GM18505 (cell line): ENCODE data around the gene LMBR1.
"Not testable (repeated sequence)": the region's sequence is repeated elsewhere in the genome, so short reads cannot be mapped to it uniquely, and the experiment has no call there.

Source experiments
- ATAC-seq: cut with Tn5 transposase; IDR thresholded peaks from one replicate; pipeline ENCODE4 v1.9.1; 2021; ENCODE audit not compliant: unreplicated experiment
- POLR2A ChIP-seq: IDR thresholded peaks from 4 replicates; pipeline ENCODE4 v1.6.1; 2011; ENCODE audit warnings: borderline replicate concordance; ENCODE audit not compliant: insufficient read depth, insufficient read length; ENCODE audit errors: extremely low read depth

Gene LMBR1

DNA sequence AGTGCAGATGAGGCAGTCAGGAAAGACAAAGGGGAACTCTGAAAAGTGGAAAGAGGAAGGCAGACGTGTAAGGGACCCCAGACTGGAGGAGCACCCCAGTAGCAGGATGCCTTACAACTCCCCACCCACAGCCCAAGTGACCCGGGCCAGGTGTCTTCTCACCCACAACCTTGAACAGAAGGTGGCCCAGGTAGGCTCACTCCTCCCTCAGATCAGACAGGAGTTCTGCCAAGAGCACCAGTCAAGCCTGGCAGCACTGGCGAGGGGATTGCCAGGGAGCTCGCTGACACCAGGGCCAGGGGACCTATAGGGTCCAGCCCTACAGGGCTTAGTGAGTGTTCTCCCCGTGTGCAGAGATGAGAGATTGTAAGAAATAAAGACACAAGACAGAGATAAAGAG lies 27.1 kb upstream of the LMBR1 start:
- no peak for TF ChIP-seq POLR2A
- ATAC-seq: no peak

DNA sequence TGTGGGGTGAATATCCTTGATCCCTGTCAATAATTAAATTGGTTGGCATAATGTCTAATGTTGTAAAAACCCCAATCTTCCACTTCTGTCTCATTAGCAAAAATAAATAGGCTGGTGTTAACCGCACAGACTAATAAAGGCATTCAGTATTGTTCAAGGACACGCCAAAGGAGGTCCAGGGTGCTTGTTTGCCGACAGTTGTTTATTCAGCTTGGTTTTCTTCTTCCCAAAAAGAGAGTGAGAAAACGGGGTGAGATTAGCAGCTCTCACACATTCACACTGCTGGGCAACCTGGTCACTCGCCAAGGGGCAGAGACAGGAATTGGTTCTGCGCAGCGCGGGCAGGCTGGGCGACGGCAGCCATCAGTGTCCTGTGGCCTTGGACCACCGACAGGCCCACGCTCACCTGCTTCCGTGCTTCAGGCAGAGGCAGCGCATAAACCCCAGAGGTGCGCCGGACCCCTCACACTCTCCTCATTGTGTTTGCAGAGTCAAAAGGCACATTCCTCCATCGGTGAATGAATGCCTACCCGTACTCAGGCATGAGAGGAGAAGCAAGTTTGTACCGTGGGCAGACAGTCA lies 26.2 kb upstream of the LMBR1 start:
- TF ChIP-seq POLR2A: no peak
- no peak for ATAC-seq

DNA sequence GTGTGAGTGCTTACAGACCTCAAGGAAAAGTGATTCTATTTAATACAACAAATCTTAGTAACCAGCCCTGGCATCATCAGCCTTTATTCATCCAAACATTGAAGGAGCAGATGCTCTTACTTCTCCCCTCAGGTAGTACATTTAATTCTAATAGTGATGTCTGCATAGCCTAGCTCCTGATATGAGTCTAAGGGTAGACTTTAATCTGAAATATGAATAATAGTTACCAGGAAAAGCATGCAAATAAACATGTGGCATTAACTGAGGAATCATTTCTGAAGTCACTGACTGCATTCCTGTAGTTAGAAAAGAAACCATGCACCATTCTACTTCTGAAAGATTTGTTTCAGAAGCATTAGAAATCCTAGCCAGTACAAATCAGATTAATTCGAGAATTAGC lies 25.7 kb upstream of the LMBR1 start:
- no peak for TF ChIP-seq POLR2A
- no peak for ATAC-seq

DNA sequence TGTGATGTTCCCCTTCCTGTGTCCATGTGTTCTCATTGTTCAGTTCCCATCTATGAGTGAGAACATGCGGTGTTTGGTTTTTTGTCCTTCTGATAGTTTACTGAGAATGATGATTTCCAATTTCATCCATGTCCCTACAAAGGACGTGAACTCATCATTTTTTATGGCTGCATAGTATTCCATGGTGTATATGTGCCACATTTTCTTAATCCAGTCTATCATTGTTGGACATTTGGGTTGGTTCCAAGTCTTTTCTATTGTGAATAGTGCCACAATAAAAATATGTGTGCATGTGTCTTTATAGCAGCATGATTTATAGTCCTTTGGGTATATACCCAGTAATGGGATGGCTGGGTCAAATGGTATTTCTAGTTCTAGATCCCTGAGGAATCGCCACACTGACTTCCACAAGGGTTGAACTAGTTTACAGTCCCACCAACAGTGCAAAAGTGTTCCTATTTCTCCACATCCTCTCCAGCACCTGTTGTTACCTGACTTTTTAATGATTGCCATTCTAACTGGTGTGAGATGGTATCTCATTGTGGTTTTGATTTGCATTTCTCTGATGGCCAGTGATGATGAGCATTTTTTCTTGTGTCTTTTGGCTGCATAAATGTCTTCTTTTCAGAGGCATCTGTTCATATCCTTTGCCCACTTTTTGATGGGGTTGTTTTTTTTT lies 16.7 kb upstream of the LMBR1 start:
- ATAC-seq: not testable (repeated sequence)

DNA sequence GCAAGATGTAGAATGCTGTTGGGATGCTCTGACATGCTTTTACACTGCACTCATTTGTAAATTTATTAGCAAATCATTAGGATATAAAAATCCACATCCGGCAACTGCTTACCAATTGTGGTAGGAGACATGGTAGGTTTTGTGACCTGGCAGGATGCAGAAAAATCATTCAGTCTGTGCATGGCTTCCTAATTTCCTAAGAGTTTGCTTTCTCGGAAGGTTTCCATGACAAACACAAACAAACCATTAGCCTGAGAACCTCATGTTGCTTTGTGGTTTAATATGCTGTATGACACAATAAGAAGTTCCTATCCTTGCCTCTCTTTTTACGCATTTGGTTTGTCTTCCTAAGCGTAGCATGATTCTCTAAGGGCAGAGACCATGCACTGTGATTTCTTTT lies 14.7 kb upstream of the LMBR1 start:
- TF ChIP-seq POLR2A: no peak
- ATAC-seq: no peak

DNA sequence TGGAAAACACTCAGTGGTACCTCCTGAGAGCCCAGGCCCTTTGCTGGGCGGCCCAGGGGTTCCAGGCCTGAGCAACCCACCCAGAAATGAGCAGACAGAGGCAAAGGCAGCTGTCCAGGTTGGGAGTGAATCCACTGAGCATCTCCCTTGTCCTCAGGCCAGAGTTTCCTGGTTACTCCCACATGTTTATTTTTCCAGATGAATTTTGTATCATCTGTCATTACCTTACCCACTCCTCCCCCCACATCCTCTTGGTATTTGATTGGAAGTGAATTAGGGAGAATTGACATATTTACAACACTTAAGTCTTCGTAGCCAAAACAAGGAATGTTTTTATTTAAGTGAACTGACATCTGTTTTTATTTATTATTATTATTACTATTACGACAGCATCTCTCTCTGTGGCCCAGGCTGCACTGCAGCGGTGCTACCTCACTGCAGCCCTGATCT lies 13.2 kb upstream of the LMBR1 start:
- TF ChIP-seq POLR2A: no peak
- no peak for ATAC-seq

DNA sequence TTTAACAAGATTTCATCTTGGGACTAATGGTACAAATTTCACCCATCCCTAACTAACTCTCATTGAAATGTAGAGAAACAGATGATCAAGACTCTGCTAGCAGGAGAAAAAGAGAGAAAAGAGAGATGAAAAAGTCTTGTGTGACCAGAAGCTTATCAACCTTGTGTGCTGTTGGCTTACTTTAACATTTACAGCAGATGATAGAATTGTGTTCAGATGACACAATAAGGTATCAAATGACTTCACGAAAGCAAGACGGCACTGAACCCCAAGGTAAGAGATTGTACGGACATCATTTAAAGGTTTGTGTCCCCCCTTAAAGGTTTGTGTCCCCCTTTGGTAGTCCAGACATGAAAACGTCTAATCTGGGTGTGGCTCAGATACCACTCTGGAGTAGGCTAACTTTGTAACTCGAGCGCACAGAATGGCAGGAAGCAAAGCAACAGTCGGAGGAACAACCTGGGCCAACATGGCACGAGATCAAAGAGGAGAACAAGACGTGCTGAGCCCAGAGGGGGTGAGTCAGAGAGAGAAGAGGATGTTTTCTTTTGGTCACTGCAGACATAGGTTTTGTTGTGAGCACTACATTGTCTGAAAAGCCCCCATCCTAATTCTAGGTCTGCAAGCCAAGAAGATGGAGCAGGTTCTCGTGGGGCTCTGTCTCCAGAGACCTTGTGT lies 10.4 kb upstream of the LMBR1 start:
- ATAC-seq: no peak
- no peak for TF ChIP-seq POLR2A

DNA sequence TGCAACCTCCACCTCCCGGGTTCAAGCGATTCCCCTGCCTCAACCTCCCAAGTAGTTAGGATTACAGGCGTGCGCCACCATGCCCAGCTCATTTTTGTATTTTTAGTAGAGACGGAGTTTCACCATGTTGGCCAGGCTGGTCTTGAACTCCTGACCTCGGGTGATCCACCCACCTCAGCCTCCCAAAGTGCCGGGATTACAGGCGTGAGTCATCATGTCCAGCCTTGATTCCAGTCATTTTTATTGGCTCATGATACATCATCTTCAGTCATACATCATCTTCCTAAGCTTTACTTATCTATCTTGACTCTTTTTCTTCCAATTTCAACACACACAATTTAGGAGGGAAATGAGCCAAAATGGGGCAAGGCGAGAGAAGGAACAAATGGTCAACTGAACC lies 7.1 kb upstream of the LMBR1 start:
- ATAC-seq: not testable (repeated sequence)

DNA sequence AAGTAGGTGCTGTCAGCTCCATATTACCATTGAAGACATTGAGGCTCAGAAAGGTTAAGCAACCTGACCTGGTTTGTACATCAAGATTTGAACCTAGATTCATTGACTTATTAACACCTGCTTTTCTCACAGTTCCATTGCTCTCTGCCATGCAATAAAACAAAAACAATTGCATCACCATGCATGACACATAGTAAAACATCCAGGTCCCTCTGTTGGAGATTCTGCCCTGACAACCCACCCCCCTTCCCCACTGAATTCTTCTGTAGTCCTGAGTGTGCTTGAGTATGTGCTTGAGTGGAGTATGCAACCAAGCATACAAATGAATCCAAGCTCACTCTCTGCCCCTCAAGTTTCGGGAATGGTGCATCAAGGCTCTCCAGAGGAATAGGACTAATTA lies 6.0 kb upstream of the LMBR1 start:
- no peak for ATAC-seq
- TF ChIP-seq POLR2A: no peak

DNA sequence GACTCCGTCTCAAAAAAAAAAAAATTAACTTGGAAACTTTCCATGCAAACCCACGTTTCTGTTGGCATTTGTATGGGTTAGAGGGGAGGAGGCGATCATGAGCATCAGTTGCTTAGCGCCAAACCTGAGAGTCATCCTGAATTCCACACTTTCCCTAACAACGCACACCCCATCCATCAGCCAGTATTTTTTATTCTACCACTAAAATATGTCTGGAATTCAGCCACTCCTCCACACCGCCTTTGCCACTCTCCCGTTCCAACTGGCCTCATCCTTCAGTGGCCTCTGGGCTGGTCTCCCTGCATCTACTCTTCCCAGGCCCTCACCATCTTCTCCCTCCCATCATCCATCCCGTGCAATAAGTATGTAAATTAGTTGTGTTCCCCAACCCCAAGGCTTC lies 4.7 kb upstream of the LMBR1 start:
- TF ChIP-seq POLR2A: no peak
- ATAC-seq: no peak

DNA sequence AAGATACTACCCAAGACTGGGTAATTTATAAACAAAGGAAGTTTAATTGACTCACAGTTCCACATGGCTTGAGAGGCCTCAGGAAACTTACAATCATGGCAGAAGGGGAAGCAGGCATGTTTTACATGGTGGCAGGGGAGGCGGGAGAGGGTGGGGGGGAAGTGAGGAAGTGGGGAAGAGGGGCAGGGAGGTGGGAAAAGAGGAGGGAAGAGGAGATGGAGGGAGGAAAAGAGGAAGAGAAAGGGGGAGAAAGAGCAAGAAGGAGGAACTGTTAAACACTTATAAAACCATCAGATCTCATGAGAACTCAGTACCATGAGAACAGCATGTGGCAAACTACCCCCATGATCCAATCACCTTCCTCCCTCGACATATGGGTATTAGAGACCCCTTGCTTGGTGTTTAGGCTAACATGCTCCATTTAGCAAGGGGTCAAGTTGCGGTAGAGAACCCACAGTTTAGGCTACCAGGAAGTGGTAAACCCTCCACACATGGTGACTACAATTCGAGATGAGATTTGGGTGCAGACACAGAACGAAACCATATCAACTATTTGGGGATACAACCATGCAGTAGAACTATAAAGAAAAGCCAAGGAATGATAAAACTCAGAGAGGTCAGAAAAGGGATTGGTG lies 3.5 kb upstream of the LMBR1 start:
- TF ChIP-seq POLR2A: no peak
- no peak for ATAC-seq

DNA sequence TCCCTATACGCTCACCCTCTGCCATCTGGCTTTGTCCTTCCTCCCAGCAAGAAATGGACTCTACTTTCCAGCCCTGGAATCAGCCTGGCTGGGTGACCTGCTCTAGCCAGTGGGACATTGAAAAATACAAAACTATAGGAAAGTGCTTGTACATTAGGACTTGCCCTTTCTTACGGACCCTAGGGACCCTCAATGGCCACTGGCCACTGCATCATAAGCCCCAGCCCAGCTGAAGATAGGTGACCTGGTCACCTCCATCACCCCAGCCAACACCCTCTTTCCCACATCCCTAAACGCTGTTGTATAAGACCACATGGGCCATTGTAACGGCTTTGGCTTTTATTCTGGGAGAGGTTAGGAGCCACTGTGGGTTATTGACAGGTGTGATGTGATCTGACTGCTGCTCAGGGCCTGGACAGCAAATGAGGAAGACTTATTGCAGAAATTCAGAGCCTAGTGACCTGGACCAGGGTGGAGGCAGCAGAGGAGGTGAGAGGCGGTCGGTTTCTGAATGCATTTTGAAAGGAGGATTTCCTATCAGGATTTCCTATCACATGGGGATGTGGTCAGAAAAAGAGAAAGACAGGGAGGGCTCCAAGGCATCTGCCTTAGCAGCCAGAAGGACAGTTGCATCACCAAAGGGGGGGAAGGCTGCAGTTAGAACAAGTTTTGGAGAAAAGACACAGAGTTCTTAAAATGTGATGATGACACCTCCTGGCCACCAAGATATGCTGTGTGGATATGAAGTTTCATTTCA lies 2.2 kb upstream of the LMBR1 start:
- no peak for ATAC-seq
- no peak for TF ChIP-seq POLR2A

DNA sequence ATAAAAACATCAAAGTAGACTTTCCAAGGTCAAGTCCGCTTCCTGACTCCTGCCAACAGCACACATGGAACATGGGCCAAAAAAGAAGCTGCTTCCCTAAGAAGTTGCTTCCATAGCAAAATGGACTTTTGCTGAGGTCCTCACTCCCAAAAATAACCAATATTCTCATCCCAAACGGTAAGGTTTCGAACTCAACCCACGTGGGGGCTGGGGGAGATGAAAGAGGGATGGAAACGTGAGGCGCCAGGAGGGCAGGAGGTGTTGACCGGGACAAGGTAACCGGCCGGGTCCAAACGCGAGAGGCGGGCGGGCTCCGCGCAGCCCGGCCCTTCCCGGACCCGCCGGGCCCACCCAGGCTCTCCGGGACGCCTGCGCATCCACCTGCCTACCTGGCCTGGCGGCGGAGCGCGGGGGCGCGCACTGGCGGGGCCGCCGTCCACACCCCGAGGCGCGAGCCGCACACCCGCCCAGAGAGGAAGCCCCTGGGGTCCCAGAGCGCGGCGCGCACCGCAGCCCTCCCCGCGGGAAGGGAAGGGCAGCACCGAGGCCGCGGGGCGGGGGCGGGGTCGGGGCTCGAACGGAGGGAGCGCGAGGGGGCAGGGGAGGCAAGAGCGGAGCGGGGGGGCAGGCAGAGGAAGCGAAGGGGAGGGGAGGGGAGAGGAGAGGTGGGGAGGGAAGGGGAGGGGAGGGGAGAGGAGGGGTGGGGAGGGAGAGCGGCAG lies 742 bp downstream of the LMBR1 start:
- ATAC-seq: peak; percentile 38
- no peak for TF ChIP-seq POLR2A

DNA sequence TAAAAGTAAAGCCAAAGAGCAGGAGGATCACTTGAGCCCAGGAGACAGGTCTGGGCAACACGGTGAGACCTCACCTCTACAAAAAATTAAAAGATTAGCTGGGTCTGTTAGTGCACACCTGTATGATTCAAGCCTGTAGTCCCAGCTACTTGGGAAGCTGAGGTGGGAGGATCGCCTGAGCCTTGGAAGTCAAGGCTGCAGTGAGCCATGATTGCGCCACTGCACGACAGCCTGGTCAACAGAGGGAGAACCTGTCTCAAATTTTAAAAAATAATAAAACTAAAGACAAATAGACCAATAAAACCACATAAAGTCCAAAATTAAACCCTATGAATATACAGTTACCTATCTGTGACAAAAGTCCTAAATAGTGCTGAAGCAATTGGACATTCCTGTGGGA lies 3.2 kb downstream of the LMBR1 start:
- ATAC-seq: no peak
- no peak for TF ChIP-seq POLR2A
